Measurements from ENCODE around the gene CHN2.

GRCh38 chr7:29340696-29341095, 146.1 kb downstream of the CHN2 start:
- no peak for TF ChIP-seq ELF4 (IDR thresholded peaks at IDR 0.05)
- TF ChIP-seq CTBP1 (IDR thresholded peaks at IDR 0.05; ENCODE audit: borderline replicate concordance), result no peak
- no peak for TF ChIP-seq SP1 (IDR thresholded peaks at IDR 0.05)
